Fibroblast of skin of left biceps (primary cell): ENCODE measurements around the gene PIP5K1A.
A peak's percentile ranks its signal among the peaks of the same experiment; 100 is the strongest.
"Not testable (repeated sequence)": the region's sequence is repeated elsewhere in the genome, so short reads cannot be mapped to it uniquely, and the experiment has no call there.

ENCODE experiments used
- DNase-seq, 2 experiments: peaks; one replicate each; pipeline ENCODE4 v3.0.0-alpha.2; 2013; ENCODE audit warnings: low read depth in 2 of 2

The PIP5K1A gene

DNA sequence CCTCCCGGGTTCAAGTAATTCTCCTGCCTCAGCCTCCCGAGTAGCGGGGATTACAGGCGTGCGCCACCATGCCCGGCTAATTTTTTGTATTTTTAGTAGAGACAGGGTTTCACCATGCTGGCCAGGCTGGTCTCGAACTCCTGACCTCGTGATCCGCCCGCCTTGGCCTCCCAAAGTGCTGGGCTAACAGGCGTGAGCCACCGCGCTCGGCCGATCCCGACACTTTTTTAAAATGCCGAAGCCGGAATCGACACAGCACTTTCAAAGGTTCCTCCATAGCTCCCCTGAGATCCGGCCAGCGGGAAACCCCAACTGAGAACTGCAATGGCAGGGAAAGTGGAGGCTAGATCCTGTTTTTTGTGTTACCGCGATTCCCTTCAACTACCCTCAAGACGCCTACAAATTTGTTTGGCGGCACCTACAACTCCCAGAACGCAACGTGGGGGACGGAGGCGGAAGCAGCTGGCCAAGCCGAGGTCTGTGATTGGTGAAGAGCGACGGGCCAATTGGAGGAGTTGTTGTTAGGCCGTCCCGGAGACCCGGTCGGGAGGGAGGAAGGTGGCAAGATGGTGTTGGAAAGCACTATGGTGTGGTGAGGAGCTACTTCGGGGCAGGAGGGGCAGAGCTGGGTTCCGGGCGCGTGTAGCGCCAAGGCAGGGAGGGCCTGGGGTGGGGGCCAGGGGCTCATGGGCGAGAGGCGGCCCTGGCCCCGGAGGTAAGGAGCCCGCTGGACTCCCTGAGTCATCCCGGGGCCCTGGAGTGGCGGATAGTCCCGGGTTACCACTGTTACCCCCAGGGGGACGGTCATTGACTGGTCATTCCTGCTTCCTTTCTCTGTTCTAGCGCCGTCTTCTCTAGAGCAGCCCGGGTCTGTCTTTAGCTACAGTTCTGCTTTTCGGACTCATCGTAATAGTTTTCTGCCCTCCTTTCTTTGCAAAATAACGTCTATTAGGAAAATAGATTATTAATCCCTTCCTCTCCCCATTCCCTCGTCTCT, 56.2 kb downstream of the PIP5K1A start, which contains the start of gene PSMD4:
Gene PSMD4 (plus strand): TSS at position 518 of the 997 bp plus-strand sequence. CDS start 49 bp downstream, at position 567.
- peak; percentile 88 to 89 for DNase-seq

DNA sequence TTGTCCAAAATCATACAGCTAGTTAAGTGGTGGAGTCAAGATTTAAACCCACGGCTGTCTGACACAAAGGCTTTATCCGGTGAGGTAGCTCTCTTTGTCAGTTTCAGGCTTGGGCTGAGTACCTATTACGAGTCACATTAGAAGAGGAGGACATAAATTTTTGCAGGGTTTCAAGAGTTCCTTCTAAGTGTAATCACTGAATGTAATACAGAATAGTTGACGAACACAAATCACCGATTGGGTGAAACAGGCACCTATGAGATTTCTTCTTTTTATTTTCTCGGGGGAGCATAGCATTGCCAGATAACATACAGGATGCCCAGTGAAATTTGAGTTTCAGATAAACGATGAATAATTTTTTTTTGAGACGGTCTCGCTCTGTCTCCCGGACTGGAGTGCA, 57.0 kb downstream of the PIP5K1A start:
- DNase-seq: no peak

DNA sequence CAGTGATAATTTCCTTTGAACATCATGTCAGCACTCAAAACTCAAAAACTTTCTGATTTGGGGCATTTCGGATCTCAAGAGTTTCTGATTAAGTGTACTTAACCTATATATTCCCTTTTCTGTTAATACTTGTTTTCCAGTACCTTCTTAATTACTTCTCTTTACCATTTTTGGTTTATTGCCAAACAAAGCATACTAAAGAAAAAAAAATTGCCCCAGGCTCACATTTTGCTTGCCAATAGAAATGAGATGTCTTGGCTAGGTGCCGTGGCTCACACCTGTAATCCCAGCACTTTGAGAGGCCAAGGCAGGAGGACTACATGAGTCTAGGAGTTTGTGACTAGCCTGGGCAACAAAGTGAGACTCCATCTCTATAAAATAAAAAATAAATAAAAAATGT, 61.0 kb downstream of the PIP5K1A start:
- no peak for DNase-seq

GRCh38 chr1:151265446-151266236, 67.3 kb downstream of the PIP5K1A start:
- no peak for DNase-seq

DNA sequence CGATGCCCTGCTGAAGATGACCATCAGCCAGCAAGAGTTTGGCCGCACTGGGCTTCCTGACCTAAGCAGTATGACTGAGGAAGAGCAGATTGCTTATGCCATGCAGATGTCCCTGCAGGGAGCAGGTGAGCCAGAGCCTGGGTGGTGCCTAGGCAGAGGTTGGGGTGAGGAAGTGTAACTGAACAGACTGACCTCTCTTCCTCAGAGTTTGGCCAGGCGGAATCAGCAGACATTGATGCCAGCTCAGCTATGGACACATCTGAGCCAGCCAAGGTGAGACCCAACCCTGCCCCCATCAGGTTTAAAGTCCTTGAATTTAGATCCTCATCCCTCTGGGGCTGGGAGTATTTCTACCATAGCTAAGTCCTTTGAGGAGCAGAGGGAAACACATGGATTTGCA, 68.0 kb downstream of the PIP5K1A start:
- no peak for DNase-seq

DNA sequence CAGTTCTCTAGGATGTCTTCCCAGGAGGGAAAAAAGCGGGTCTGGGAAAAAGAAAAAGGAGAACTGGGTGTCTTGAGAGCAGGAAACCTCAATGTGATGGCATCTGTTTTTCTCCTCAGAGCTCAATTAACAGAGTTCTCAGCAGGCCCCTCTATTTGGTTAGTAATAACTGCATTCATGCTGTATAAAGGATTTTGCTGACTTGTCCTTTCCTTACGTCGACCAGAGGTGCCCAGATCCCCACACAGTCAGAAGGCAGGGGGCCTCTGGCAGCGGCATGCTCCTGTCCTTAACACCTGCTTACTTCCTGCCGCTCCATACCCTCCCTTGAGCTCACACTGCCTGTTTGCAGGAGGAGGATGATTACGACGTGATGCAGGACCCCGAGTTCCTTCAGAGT, 68.5 kb downstream of the PIP5K1A start:
- no peak for DNase-seq

- no peak for DNase-seq
These were observed 69.4 kb downstream of the PIP5K1A start for GRCh38 chr1:151267760-151268159.

GRCh38 chr1:151273924-151274466, 75.6 kb downstream of the PIP5K1A start:
- no peak for DNase-seq

- not testable (repeated sequence) for DNase-seq
These were observed 77.0 kb downstream of the PIP5K1A start for GRCh38 chr1:151275341-151275740.

- no peak for DNase-seq
These were observed 78.9 kb downstream of the PIP5K1A start for GRCh38 chr1:151277249-151277648.

GRCh38 chr1:151281225-151281968, 83.0 kb downstream of the PIP5K1A start:
- DNase-seq: peak; percentile 97 to 98

- DNase-seq: peak; percentile 100
These were observed 83.9 kb downstream of the PIP5K1A start, which contains the start of gene ZNF687 for GRCh38 chr1:151281969-151282882. Gene ZNF687 (plus strand): TSS chr1:151282299. CDS start chr1:151286292, 3,993 bp downstream.

- no peak for DNase-seq
These were observed 84.8 kb downstream of the PIP5K1A start for GRCh38 chr1:151282883-151283725.

- no peak for DNase-seq
These were observed 85.7 kb downstream of the PIP5K1A start for GRCh38 chr1:151284013-151284577.

DNA sequence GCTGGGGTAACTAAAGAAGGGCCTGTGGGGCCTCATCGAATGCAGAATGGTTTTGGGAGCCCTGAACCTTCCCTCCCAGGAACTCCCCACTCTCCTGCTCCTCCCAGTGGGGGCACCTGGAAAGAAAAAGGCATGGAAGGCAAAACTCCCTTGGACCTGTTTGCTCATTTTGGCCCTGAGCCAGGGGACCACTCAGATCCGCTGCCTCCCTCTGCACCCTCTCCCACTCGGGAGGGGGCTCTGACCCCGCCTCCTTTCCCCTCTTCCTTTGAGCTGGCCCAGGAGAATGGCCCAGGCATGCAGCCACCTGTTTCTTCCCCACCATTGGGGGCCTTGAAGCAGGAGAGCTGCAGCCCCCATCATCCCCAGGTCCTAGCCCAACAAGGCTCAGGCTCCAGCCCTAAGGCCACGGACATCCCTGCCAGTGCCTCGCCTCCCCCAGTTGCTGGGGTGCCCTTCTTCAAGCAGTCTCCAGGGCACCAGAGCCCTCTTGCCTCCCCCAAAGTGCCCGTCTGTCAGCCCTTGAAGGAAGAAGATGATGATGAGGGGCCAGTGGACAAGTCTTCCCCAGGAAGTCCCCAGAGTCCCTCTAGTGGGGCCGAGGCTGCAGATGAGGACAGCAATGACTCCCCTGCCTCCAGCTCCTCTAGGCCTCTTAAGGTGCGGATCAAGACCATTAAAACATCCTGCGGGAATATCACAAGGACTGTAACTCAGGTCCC, 88.4 kb downstream of the PIP5K1A start:
- no peak for DNase-seq

GRCh38 chr1:151287341-151287699, 89.0 kb downstream of the PIP5K1A start:
- no peak for DNase-seq

DNA sequence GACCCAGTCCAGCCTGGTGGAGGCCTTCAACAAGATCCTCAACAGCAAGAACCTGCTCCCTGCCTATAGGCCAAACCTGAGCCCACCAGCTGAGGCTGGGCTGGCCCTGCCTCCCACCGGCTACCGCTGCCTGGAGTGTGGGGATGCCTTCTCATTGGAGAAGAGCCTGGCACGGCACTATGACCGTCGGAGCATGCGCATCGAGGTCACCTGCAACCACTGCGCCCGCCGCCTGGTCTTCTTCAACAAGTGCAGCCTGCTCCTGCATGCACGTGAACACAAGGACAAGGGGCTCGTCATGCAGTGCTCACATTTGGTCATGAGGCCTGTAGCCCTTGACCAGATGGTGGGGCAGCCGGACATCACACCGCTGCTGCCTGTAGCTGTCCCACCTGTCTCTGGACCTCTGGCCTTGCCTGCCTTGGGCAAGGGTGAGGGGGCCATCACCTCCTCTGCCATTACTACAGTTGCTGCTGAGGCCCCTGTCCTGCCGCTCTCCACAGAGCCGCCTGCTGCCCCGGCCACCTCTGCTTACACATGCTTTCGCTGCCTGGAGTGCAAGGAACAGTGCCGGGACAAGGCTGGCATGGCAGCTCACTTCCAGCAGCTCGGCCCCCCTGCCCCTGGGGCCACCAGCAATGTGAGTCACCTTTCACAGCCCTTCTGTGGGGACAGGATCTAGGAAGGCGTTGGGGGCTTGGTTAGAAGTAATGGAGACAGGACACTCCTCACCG, 89.6 kb downstream of the PIP5K1A start:
- no peak for DNase-seq

DNA sequence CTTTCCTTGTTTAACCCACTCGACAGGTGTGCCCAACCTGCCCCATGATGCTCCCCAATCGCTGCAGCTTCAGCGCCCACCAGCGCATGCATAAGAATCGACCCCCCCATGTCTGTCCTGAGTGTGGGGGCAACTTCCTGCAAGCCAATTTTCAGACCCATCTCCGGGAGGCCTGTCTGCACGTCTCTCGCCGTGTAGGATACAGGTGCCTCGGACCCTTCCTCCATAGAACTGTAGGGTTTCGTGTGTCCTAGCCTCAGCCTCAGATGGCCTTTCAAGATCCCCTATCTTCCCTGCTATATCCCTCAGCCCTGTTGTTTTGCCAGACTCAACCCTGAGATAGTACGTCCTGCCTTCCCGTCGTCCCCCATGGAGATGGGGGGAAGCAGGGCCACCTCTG, 90.2 kb downstream of the PIP5K1A start:
- DNase-seq: no peak
